Activated T-cell treated with anti-CD3 and anti-CD28 coated beads for 1 hour (primary cell): Measurements from ENCODE around the gene SEC24B.
"Not testable (repeated sequence)": the region's sequence is repeated elsewhere in the genome, so short reads cannot be mapped to it uniquely, and the experiment has no call there.

Source experiments
- DNase-seq: peaks from one replicate; pipeline ENCODE4 v3.0.0-alpha.2; 2020; ENCODE audit warnings: low read depth

Gene SEC24B

DNA sequence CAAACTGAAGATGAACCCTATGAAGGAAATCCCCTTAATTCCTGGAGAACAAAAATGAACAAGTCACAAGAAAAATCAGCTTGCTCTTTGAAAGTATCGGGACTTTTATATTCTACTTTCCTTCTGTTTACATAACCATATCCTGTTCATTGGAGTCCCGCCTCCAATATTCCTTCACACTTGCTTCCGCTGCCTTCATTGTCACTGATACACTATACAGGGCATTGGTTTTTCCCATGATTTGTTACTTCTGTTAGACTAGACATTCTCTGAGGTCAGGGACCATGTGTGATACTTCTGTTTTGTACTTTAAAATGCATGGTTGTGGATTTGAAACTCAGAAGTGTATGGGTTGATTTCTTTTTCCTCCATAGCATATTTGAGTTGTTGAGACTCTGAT is 145.2 kb downstream of the SEC24B start:
- no peak for DNase-seq

DNA sequence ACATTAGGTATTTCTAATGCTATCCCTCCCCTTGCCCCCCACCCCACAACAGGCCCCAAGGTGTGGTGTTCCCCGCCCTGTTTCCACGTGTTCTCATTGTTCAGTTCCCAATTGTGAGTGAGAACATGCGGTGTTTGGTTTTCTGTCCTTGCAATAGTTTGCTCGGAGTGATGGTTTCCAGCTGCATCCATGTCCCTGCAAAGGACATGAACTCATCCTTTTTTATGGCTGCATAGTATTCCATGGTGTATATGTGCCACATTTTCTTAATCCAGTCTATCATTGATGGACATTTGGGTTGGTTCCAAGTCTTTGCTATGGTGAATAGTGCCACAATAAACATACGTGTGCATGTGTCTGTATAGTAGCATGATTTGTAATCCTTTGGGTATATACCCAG is 146.4 kb downstream of the SEC24B start:
- DNase-seq = not testable (repeated sequence)

- DNase-seq = no peak
Measured at GRCh38 chr4:109588176-109588575, 154.6 kb downstream of the SEC24B start.

DNA sequence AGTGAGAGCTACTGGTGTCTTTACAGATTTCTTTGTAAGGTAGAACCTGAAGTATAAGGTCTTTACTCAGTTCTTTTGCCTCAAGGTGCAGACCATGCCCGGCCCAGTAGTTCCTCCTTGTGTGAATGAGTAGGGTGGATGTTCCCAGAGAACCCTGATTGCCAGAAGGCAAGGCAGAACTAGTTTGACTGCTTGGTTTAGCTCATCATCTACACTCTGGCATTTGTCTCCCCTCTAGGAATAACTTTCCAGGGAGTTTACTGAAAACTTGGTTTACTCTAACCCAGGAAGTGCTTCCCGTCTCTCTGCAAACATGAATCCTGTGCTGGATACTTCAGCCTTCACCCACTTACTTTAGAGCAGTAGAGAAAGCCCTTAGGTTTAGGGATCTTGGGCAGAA is 155.5 kb downstream of the SEC24B start:
- no peak for DNase-seq

GRCh38 chr4:109589605-109590004 is 156.0 kb downstream of the SEC24B start:
- DNase-seq = no peak
